ENCODE data around the gene BAIAP2L2. TPM values are rescaled to one million over a fixed set of nuclear protein-coding genes. Genes with fewer than 3 reads are reported as not detected.
A peak's percentile ranks its signal among the peaks of the same experiment; 100 is the strongest.

The BAIAP2L2 gene
- total RNA-seq, 1 donor from 2014 or later, result 0.77 TPM

- H3K9me3 Mint-ChIP-seq (ENCODE audit: unreplicated experiment), result no peaks in the 10 kb centered on the region
- no peak overlapping the region for H3K27ac Mint-ChIP-seq (ENCODE audit: unreplicated experiment)
- peak; percentile 50 for DNase-seq (ENCODE audit: low spot score)
- peaks cover 11% of the 10 kb centered on the region for H3K36me3 Mint-ChIP-seq (ENCODE audit: low read depth, unreplicated experiment)
- peaks cover 13% of the 10 kb centered on the region for H3K27me3 Mint-ChIP-seq (ENCODE audit: unreplicated experiment)
- no peaks in the 10 kb centered on the region for H3K4me1 Mint-ChIP-seq (ENCODE audit: unreplicated experiment)
- H3K4me3 Mint-ChIP-seq (ENCODE audit: unreplicated experiment), result no peak overlapping the region
- TF ChIP-seq CTCF (IDR thresholded peaks at IDR 0.05; ENCODE audit: unreplicated experiment), result peak; percentile 25
These were observed 36.0 kb downstream of the BAIAP2L2 start for GRCh38 chr22:38074181-38075104.

- Mint-ChIP-seq H3K27me3 (ENCODE audit: unreplicated experiment) (peaks cover 7% of the 10 kb centered on the region), H3K27ac (ENCODE audit: unreplicated experiment) (no peak overlapping the region), H3K4me1 (ENCODE audit: unreplicated experiment) (no peaks in the 10 kb centered on the region), H3K36me3 (ENCODE audit: low read depth, unreplicated experiment) (peaks cover 11% of the 10 kb centered on the region), H3K4me3 (ENCODE audit: unreplicated experiment) (no peak overlapping the region), H3K9me3 (ENCODE audit: unreplicated experiment) (no peaks in the 10 kb centered on the region)
- TF ChIP-seq CTCF (IDR thresholded peaks at IDR 0.05; ENCODE audit: unreplicated experiment), result no peak
- no peak for DNase-seq (ENCODE audit: low spot score)
These were observed 37.0 kb downstream of the BAIAP2L2 start for GRCh38 chr22:38073150-38074130.

- Mint-ChIP-seq H3K36me3 (ENCODE audit: low read depth, unreplicated experiment) (peaks cover 11% of the 10 kb centered on the region), H3K4me3 (ENCODE audit: unreplicated experiment) (no peak overlapping the region), H3K9me3 (ENCODE audit: unreplicated experiment) (no peaks in the 10 kb centered on the region), H3K27ac (ENCODE audit: unreplicated experiment) (no peak overlapping the region), H3K27me3 (ENCODE audit: unreplicated experiment) (peaks cover 7% of the 10 kb centered on the region), H3K4me1 (ENCODE audit: unreplicated experiment) (no peaks in the 10 kb centered on the region)
- no peak for DNase-seq (ENCODE audit: low spot score)
- TF ChIP-seq CTCF (IDR thresholded peaks at IDR 0.05; ENCODE audit: unreplicated experiment), result no peak
These were observed 37.9 kb downstream of the BAIAP2L2 start for GRCh38 chr22:38072322-38073149.

- no peak for DNase-seq (ENCODE audit: low spot score)
- Mint-ChIP-seq H3K4me3 (ENCODE audit: unreplicated experiment) (no peak overlapping the region), H3K36me3 (ENCODE audit: low read depth, unreplicated experiment) (peaks cover 13% of the 10 kb centered on the region), H3K27ac (ENCODE audit: unreplicated experiment) (no peak overlapping the region), H3K27me3 (ENCODE audit: unreplicated experiment) (peaks cover 5% of the 10 kb centered on the region), H3K4me1 (ENCODE audit: unreplicated experiment) (no peaks in the 10 kb centered on the region), H3K9me3 (ENCODE audit: unreplicated experiment) (no peaks in the 10 kb centered on the region)
- TF ChIP-seq CTCF (IDR thresholded peaks at IDR 0.05; ENCODE audit: unreplicated experiment), result no peak
These were observed 38.8 kb downstream of the BAIAP2L2 start for GRCh38 chr22:38071421-38072321.
